ENCODE data around the gene AP2B1.
A peak's percentile ranks its signal among the peaks of the same experiment; 100 is the strongest.

DNA sequence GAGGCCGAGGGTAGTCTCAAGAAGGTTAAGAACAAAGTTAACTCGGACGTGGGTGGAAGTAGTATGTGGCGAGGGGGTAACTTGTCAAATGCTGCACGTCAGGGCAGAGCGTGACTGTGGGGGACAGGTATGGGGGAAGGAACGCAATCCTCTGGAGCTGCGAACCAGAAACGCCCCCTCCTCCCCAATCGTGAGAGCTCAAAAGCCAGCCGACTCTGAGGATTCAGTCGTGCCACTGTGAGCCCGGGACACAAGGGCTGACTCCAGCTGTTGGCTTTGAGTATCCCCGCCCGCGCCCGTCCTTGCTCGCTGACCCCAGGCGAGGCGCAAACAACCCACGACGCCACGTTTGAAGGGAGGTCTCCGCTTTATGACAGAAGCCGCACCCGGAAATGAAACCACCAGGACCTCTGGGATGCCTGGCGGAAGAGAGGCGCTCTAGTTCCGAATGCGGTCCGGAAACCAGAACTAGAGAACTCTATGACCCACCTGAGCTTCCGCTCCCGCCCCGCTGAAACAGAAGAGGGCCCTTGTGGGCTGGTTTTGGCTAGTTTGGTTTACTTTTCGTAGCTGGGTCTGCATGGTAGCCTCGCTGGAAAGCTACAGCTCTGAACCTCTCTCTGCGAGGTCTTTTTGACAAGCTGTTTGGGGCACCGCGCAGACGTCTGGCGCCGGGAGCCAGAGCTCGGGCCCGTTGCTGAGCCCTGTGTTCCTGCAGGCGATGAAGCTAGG lies 8.8 kb upstream of the AP2B1 start, which contains the start of gene PEX12:
- TF ChIP-seq POLR2A (IDR thresholded peaks at IDR 0.05; ENCODE audit: low read depth, low read length) (peak; percentile 86), TAF1 (IDR thresholded peaks at IDR 0.05; ENCODE audit: low read depth, low read length) (peak; percentile 71), POLR2AphosphoS5 (IDR thresholded peaks at IDR 0.05; ENCODE audit: low read depth, low read length) (peak; percentile 83), SPI1 (IDR thresholded peaks at IDR 0.05; ENCODE audit: low read depth, low read length) (peak; percentile 33; the same call in 1 of the 2 replicates), PAX5 (IDR thresholded peaks at IDR 0.05; ENCODE audit: insufficient read depth, low read length, severe bottlenecking) (peak; percentile 11), POU2F2 (IDR thresholded peaks at IDR 0.05; ENCODE audit: low read depth, low read length) (peak; percentile 75)

Data from GM12891 (cell line).